ENCODE results near the gene LMO4.

LMO4 gene

DNA sequence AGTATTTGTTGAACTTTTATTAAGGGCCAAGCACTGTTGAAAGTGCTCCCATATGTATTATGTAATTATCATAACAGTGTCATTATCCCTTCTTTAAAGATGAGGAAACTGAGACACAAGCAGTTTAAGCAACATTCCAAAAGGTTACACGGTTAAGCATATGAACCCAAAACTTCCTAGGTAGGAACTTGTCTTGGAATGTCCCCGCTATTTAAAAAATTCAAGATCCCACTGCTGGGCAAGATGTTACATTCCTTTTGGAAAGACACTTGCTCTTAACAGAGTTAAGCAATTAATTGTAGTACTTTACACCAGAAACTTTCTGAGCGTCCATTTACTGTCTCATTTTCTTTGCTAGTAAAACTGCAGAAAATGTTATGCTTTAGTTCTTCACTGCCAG, 15.6 kb downstream of the LMO4 start:
- Histone ChIP-seq H3K27ac (ENCODE audit: low read depth, low read length) (peak overlapping the region; percentile 36; the same call in 1 of the 2 replicates), H3K9me2 (replicated peaks; ENCODE audit: insufficient read depth, low read length) (no peaks in the 10 kb centered on the region), H3K79me2 (ENCODE audit: insufficient read depth, low read length) (peaks cover 53% of the 10 kb centered on the region), H3K9ac (ENCODE audit: low read length) (no peak overlapping the region), H3F3A (ENCODE audit: insufficient read depth) (peaks cover 100% of the 10 kb centered on the region), H4K20me1 (ENCODE audit: low read depth, low read length) (peaks cover 54% of the 10 kb centered on the region), H3K4me2 (ENCODE audit: low read depth, low read length, poor library complexity, severe bottlenecking) (no peak overlapping the region), H3K9me3 (ENCODE audit: insufficient read depth, low read length) (no peaks in the 10 kb centered on the region), H3K27me3 (ENCODE audit: low read length) (no peaks in the 10 kb centered on the region), H2AFZ (ENCODE audit: low read depth, low read length, severe bottlenecking) (no peak overlapping the region), H3K36me3 (ENCODE audit: low read length) (peaks cover 88% of the 10 kb centered on the region), H3K4me3 (ENCODE audit: insufficient read depth, low read length, poor library complexity, severe bottlenecking) (no peak overlapping the region)
- TF ChIP-seq EZH2phosphoT487 (conservative IDR thresholded peaks at IDR 0.05; ENCODE audit: low read length): no peak
- TF ChIP-seq, protein P1, sequence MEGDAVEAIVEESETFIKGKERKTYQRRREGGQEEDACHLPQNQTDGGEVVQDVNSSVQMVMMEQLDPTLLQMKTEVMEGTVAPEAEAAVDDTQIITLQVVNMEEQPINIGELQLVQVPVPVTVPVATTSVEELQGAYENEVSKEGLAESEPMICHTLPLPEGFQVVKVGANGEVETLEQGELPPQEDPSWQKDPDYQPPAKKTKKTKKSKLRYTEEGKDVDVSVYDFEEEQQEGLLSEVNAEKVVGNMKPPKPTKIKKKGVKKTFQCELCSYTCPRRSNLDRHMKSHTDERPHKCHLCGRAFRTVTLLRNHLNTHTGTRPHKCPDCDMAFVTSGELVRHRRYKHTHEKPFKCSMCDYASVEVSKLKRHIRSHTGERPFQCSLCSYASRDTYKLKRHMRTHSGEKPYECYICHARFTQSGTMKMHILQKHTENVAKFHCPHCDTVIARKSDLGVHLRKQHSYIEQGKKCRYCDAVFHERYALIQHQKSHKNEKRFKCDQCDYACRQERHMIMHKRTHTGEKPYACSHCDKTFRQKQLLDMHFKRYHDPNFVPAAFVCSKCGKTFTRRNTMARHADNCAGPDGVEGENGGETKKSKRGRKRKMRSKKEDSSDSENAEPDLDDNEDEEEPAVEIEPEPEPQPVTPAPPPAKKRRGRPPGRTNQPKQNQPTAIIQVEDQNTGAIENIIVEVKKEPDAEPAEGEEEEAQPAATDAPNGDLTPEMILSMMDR (IDR thresholded peaks at IDR 0.05; ENCODE audit: insufficient read depth, low read length, poor library complexity, severe bottlenecking): no peak

DNA sequence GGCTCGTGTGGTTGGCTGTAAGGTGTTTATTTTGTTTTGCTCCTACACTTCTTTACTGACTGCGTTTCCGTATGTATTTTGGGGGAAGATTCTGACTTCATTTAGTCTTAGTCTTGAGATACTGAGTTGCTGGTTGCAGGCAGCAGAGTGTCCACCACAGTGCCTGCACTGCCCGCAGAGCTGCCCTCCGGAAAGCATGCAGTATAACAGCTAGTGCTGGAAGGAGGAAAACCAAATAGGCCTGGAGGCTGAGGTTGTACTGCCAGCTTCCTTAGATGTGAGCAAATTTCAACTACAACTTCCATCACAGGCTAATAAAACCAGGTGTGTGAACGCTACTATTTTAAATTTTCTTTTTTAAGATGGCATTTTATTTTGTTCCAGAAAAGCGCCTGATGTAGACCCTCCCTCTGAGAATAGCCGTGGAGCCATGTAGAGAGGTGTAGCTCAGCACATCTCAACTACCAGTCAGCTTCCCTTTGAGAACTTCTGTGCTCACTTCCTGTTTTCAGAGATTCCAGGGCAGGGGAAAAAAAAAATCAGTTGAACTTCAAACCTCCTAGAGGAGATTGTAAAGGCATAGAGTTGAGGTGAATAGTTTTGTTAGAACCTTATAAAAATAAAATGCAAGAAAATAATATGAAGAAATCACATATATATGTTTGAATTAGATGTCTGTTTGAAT, 17.6 kb downstream of the LMO4 start:
- Histone ChIP-seq H3K27ac (ENCODE audit: low read depth, low read length) (peak overlapping the region; percentile 62; the same call in 1 of the 2 replicates), H3K4me2 (ENCODE audit: low read depth, low read length, poor library complexity, severe bottlenecking) (no peak overlapping the region), H3K9ac (ENCODE audit: low read length) (no peak overlapping the region), H2AFZ (ENCODE audit: low read depth, low read length, severe bottlenecking) (no peak overlapping the region), H3K36me3 (ENCODE audit: low read length) (peaks cover 70% of the 10 kb centered on the region), H4K20me1 (ENCODE audit: low read depth, low read length) (peaks cover 43% of the 10 kb centered on the region), H3K27me3 (ENCODE audit: low read length) (no peaks in the 10 kb centered on the region), H3K9me2 (replicated peaks; ENCODE audit: insufficient read depth, low read length) (no peaks in the 10 kb centered on the region), H3F3A (ENCODE audit: insufficient read depth) (peaks cover 100% of the 10 kb centered on the region), H3K4me3 (ENCODE audit: insufficient read depth, low read length, poor library complexity, severe bottlenecking) (no peak overlapping the region), H3K79me2 (ENCODE audit: insufficient read depth, low read length) (peaks cover 33% of the 10 kb centered on the region), H3K9me3 (ENCODE audit: insufficient read depth, low read length) (no peaks in the 10 kb centered on the region)
- no peak for TF ChIP-seq EZH2phosphoT487 (conservative IDR thresholded peaks at IDR 0.05; ENCODE audit: low read length)
- TF ChIP-seq, protein P1 (IDR thresholded peaks at IDR 0.05; ENCODE audit: insufficient read depth, low read length, poor library complexity, severe bottlenecking): no peak

DNA sequence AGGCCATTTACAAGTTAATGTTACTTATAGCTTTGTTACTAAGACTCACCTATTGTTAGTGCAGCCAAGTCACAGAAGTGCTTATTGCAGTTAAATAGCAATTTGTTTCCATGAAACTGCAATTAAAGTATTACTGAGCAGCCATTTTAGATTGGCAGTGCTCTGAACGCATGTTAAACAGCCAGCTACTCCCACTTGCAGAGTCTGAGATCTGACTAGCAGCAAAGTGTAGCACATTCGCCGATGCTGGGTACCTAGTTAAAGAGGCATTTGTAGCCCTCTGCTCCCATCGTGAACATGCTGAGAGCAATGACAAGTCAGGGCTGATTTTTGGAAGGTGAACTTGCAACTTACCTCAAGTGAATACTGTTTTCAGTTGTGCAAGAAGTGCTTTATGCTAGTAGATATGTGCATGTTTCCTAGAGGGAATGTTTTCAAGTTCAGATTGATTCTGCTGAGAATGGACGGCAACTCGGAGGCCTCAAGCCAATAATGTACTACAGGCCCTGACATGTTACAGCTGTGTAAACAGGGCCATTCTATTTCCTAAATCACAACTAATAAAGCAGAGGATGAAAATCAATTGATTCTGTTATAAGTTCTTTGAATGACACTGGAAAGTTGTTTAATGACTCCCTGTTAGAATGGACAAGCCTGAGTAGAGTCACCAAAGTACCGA, 19.8 kb downstream of the LMO4 start:
- H3K9me3 ChIP-seq (ENCODE audit: insufficient read depth, low read length): no peaks in the 10 kb centered on the region
- peaks cover 21% of the 10 kb centered on the region for H4K20me1 ChIP-seq (ENCODE audit: low read depth, low read length)
- H3K9me2 ChIP-seq (replicated peaks; ENCODE audit: insufficient read depth, low read length): no peaks in the 10 kb centered on the region
- H3K27ac ChIP-seq (ENCODE audit: low read depth, low read length): peak overlapping the region; percentile 62
- H3K4me2 ChIP-seq (ENCODE audit: low read depth, low read length, poor library complexity, severe bottlenecking): no peak overlapping the region
- no peak overlapping the region for H2AFZ ChIP-seq (ENCODE audit: low read depth, low read length, severe bottlenecking)
- peaks cover 51% of the 10 kb centered on the region for H3K36me3 ChIP-seq (ENCODE audit: low read length)
- peaks cover 86% of the 10 kb centered on the region for H3F3A ChIP-seq (ENCODE audit: insufficient read depth)
- no peaks in the 10 kb centered on the region for H3K27me3 ChIP-seq (ENCODE audit: low read length)
- TF ChIP-seq EZH2phosphoT487 (conservative IDR thresholded peaks at IDR 0.05; ENCODE audit: low read length): no peak
- TF ChIP-seq, protein P1 (IDR thresholded peaks at IDR 0.05; ENCODE audit: insufficient read depth, low read length, poor library complexity, severe bottlenecking): no peak
- H3K9ac ChIP-seq (ENCODE audit: low read length): no peak overlapping the region
- H3K79me2 ChIP-seq (ENCODE audit: insufficient read depth, low read length): peaks cover 11% of the 10 kb centered on the region; the same call in 1 of the 2 replicates
- no peak overlapping the region for H3K4me3 ChIP-seq (ENCODE audit: insufficient read depth, low read length, poor library complexity, severe bottlenecking)
